ENCODE results near the gene NEK1.

Gene NEK1

DNA sequence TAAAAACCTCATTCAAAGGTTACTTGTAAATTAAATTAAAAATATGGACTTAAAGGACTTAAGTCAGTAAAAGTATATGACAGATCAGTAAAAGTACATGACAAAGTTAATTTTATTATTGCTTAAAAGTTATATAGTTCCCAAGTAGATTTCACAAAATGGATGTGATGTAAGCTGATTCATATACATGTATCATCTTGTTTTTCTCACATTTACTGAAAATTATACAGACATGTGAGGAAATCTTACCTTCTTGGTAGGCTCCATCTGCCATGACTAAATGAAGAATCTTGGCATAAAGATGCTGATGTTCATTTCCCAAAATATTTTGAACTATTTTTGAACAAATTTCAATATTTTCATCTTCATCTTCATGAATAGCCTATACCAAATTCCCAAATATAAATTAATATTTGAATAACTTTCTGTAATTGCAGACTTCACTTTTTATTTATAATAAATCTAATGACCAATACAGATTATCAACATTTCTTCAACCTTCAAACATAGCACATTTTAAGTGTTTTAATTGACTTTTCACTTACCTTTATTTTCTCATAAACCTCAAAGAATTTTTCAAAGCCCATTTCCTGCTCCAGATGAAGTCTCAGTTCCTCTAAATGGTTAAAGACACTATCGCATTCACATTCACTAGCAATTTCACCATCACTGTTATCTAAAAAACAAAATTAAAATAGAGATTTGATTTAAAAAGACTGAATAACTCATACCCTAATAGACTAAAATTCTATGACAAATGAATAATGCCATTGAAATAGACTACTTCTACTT is 212.2 kb downstream of the NEK1 start:
- H3K9me3 ChIP-seq (ENCODE audit: insufficient read depth, low read length) = no peaks in the 10 kb centered on the region
- peaks cover 12% of the 10 kb centered on the region for H3K4me1 ChIP-seq (ENCODE audit: low read length)
- no peaks in the 10 kb centered on the region for H3K36me3 ChIP-seq (replicated peaks; ENCODE audit: low read depth, low read length)
- no peak overlapping the region for H3K9ac ChIP-seq (ENCODE audit: low read length)
- no peaks in the 10 kb centered on the region for H3K79me2 ChIP-seq (ENCODE audit: low read length)
- H3K27me3 ChIP-seq (ENCODE audit: low read depth, low read length) = no peaks in the 10 kb centered on the region
- peak overlapping the region; percentile 26 for H3K4me2 ChIP-seq (ENCODE audit: low read length)
- no peak overlapping the region for H3K4me3 ChIP-seq (ENCODE audit: low read length)
- TF ChIP-seq, protein P1, sequence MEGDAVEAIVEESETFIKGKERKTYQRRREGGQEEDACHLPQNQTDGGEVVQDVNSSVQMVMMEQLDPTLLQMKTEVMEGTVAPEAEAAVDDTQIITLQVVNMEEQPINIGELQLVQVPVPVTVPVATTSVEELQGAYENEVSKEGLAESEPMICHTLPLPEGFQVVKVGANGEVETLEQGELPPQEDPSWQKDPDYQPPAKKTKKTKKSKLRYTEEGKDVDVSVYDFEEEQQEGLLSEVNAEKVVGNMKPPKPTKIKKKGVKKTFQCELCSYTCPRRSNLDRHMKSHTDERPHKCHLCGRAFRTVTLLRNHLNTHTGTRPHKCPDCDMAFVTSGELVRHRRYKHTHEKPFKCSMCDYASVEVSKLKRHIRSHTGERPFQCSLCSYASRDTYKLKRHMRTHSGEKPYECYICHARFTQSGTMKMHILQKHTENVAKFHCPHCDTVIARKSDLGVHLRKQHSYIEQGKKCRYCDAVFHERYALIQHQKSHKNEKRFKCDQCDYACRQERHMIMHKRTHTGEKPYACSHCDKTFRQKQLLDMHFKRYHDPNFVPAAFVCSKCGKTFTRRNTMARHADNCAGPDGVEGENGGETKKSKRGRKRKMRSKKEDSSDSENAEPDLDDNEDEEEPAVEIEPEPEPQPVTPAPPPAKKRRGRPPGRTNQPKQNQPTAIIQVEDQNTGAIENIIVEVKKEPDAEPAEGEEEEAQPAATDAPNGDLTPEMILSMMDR (IDR thresholded peaks at IDR 0.05; ENCODE audit: low read depth, low read length) = no peak
- no peak for TF ChIP-seq EZH2phosphoT487 (IDR thresholded peaks at IDR 0.05; ENCODE audit: low read depth)
- no peak overlapping the region for H3K27ac ChIP-seq (ENCODE audit: low read length)
- no peaks in the 10 kb centered on the region for H4K20me1 ChIP-seq (ENCODE audit: insufficient read depth, low read length)
- no peak overlapping the region for H2AFZ ChIP-seq (ENCODE audit: low read depth, low read length)

DNA sequence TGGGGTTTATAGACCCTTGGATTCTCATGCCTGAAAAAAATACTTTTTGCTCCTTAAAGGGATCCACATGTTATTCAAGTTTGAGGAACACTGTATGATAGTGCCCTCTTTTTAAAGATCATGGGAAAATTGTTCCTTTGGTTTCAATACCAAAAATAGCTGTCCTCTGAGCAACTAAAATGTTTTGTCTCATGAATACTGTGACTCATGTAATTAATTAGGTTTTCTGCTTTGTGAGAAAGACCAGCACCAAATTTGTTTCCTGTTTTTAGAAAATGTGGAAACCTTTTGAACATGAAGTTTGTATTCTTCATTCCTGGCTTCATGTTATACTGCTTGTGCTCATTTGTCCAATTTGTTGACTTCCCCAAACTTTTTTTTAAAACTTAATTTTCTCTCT is 214.1 kb downstream of the NEK1 start:
- Histone ChIP-seq H3K36me3 (replicated peaks; ENCODE audit: low read depth, low read length) (no peaks in the 10 kb centered on the region), H3K27ac (ENCODE audit: low read length) (no peak overlapping the region), H4K20me1 (ENCODE audit: insufficient read depth, low read length) (no peaks in the 10 kb centered on the region), H3K27me3 (ENCODE audit: low read depth, low read length) (no peaks in the 10 kb centered on the region), H2AFZ (ENCODE audit: low read depth, low read length) (no peak overlapping the region), H3K79me2 (ENCODE audit: low read length) (no peaks in the 10 kb centered on the region), H3K9me3 (ENCODE audit: insufficient read depth, low read length) (no peaks in the 10 kb centered on the region), H3K4me2 (ENCODE audit: low read length) (no peak overlapping the region), H3K9ac (ENCODE audit: low read length) (no peak overlapping the region), H3K4me1 (ENCODE audit: low read length) (peaks cover 12% of the 10 kb centered on the region), H3K4me3 (ENCODE audit: low read length) (no peak overlapping the region)
- no peak for TF ChIP-seq EZH2phosphoT487 (IDR thresholded peaks at IDR 0.05; ENCODE audit: low read depth)
- TF ChIP-seq, protein P1 (IDR thresholded peaks at IDR 0.05; ENCODE audit: low read depth, low read length) = no peak

DNA sequence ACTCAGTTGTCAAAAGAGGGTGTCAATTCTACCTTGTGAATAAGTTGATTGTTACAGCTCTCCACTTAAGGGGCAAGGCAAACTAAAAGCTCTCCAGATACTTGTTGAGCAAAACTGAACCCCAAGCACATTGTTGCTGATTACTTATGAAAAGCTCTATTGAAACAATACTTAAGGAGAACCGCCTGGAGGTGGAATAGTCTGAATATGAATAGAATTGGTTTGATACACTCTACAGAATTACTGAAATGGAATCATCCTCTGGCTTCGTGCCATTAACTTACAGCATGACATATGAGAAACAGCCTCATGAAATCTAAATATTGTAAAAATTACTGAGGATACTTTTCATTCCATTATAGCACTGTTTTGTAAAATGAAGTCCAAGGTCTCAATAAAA is 214.6 kb downstream of the NEK1 start:
- no peaks in the 10 kb centered on the region for H3K36me3 ChIP-seq (replicated peaks; ENCODE audit: low read depth, low read length)
- no peak overlapping the region for H2AFZ ChIP-seq (ENCODE audit: low read depth, low read length)
- H3K4me3 ChIP-seq (ENCODE audit: low read length) = no peak overlapping the region
- no peaks in the 10 kb centered on the region for H3K9me3 ChIP-seq (ENCODE audit: insufficient read depth, low read length)
- no peak overlapping the region for H3K27ac ChIP-seq (ENCODE audit: low read length)
- TF ChIP-seq, protein P1 (IDR thresholded peaks at IDR 0.05; ENCODE audit: low read depth, low read length) = no peak
- no peak for TF ChIP-seq EZH2phosphoT487 (IDR thresholded peaks at IDR 0.05; ENCODE audit: low read depth)
- no peak overlapping the region for H3K4me2 ChIP-seq (ENCODE audit: low read length)
- peaks cover 12% of the 10 kb centered on the region for H3K4me1 ChIP-seq (ENCODE audit: low read length)
- H4K20me1 ChIP-seq (ENCODE audit: insufficient read depth, low read length) = no peaks in the 10 kb centered on the region
- no peak overlapping the region for H3K9ac ChIP-seq (ENCODE audit: low read length)
- H3K27me3 ChIP-seq (ENCODE audit: low read depth, low read length) = no peaks in the 10 kb centered on the region
- H3K79me2 ChIP-seq (ENCODE audit: low read length) = no peaks in the 10 kb centered on the region

DNA sequence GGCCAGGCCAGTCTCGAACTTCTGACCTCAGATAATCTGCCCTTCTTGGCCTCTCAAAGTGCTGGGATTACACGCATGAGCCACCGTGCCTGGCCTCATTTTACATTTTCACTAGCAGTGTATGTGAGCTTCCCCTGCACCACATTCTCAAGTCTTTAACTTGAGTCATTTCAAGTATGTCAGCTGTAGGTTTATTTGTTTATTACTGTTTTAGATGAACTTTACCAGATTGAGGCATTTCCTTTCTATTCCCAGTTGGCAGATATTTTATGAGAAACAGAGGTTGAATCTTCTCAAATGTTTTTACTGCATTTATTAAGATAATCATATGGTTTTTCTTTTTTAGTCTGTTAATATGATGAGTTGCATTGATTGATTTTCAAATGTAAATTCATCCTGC is 227.0 kb downstream of the NEK1 start:
- no peaks in the 10 kb centered on the region for H3K27me3 ChIP-seq (ENCODE audit: low read depth, low read length)
- peaks cover 13% of the 10 kb centered on the region for H3K4me1 ChIP-seq (ENCODE audit: low read length)
- no peaks in the 10 kb centered on the region for H3K9me3 ChIP-seq (ENCODE audit: insufficient read depth, low read length)
- H4K20me1 ChIP-seq (ENCODE audit: insufficient read depth, low read length) = no peaks in the 10 kb centered on the region
- H3K9ac ChIP-seq (ENCODE audit: low read length) = no peak overlapping the region
- no peaks in the 10 kb centered on the region for H3K36me3 ChIP-seq (replicated peaks; ENCODE audit: low read depth, low read length)
- H3K79me2 ChIP-seq (ENCODE audit: low read length) = no peaks in the 10 kb centered on the region
- H3K27ac ChIP-seq (ENCODE audit: low read length) = no peak overlapping the region
- no peak overlapping the region for H3K4me3 ChIP-seq (ENCODE audit: low read length)
- H2AFZ ChIP-seq (ENCODE audit: low read depth, low read length) = no peak overlapping the region
- no peak overlapping the region for H3K4me2 ChIP-seq (ENCODE audit: low read length)
- TF ChIP-seq, protein P1 (IDR thresholded peaks at IDR 0.05; ENCODE audit: low read depth, low read length) = no peak
- no peak for TF ChIP-seq EZH2phosphoT487 (IDR thresholded peaks at IDR 0.05; ENCODE audit: low read depth)
